ENCODE measurements around the gene PIEZO1.

GRCh38 chr16:88723507-88723887, 61.5 kb downstream of the PIEZO1 start:
- TF ChIP-seq MYC (IDR thresholded peaks at IDR 0.05; ENCODE audit: low read depth, low read length) = no peak
- no peak for TF ChIP-seq MAX (IDR thresholded peaks at IDR 0.05; ENCODE audit: low read depth, low read length)
